Panc1 (cell line): ENCODE measurements around the gene ACMSD. TPM values are rescaled to one million over a fixed set of nuclear protein-coding genes. Genes with fewer than 3 reads are reported as not detected.

ENCODE experiments used
- ATAC-seq: fragments of 200-7000 bp; cut with Tn5 transposase; 2 replicates; pipeline ENCODE4 v1.9.1; 2020; ENCODE audit warnings: mild to moderate bottlenecking, moderate library complexity
- BruUV-seq: library from RNA; stranded (reverse); fragments of 400-500 nt; replicated peaks from 2 replicates; lab custom pipeline; 2021; lab: Mats Ljungman, UMichigan
- CTCF ChIA-PET: fragments of 300-600 bp; sonication (Branson Sonifier 250); formaldehyde crosslinking; loops from one replicate; lab custom pipeline; 2022; ENCODE audit warnings: antibody characterized with exemption; lab: Charles Lee
- POLR2A ChIA-PET: fragments of 300-600 bp; sonication (Branson Sonifier 250); formaldehyde crosslinking; loops from one replicate; lab custom pipeline; 2022; ENCODE audit warnings: antibody characterized with exemption; lab: Charles Lee
- DNase-seq: peaks from one replicate; pipeline ENCODE4 v3.0.0-alpha.2; 2010; ENCODE audit warnings: low read depth, low spot score
- H3K27ac ChIP-seq: 2 replicates; pipeline ENCODE4 v1.5.1; 2011; ENCODE audit warnings: mild to moderate bottlenecking, low read length, inconsistent platforms
- H3K27me3 ChIP-seq: fragments of 200-500 bp; sonication (Bioruptor generic); 2 replicates; pipeline ENCODE4 v1.6.0; 2014; ENCODE audit warnings: low read length, inconsistent platforms; ENCODE audit not compliant: control insufficient read depth, insufficient read depth
- H3K36me3 ChIP-seq: fragments of 200-500 bp; sonication (Bioruptor generic); 2 replicates; pipeline ENCODE4 v1.5.1; 2014; ENCODE audit warnings: inconsistent platforms, mild to moderate bottlenecking, low read length, moderate library complexity; ENCODE audit not compliant: control insufficient read depth, insufficient read depth
- H3K4me1 ChIP-seq: 2 replicates; pipeline ENCODE4 v1.5.1; 2011; ENCODE audit warnings: inconsistent platforms, mild to moderate bottlenecking, low read length, moderate library complexity; ENCODE audit not compliant: control insufficient read depth, insufficient read depth
- H3K4me3 ChIP-seq, 2 experiments: 2 replicates each; pipeline ENCODE4 v1.5.1; 2011 to 2012; ENCODE audit warnings: low read depth in 2 of 2, low read length in 2 of 2, mild to moderate bottlenecking in 2 of 2, inconsistent platforms in 1 of 2, moderate library complexity in 1 of 2
- H3K9me3 ChIP-seq: fragments of 200-500 bp; sonication (Bioruptor generic); 2 replicates; pipeline ENCODE4 v1.5.1; 2014; ENCODE audit warnings: low read depth, mild to moderate bottlenecking, inconsistent platforms, low read length, moderate library complexity; ENCODE audit not compliant: control insufficient read depth, insufficient read depth
- CTCF ChIP-seq: fragments of 450-650 bp; IDR thresholded peaks from 2 replicates; pipeline ENCODE4 v1.5.1; 2017; ENCODE audit warnings: mild to moderate bottlenecking
- POLR2AphosphoS5 ChIP-seq: IDR thresholded peaks from 2 replicates; pipeline ENCODE4 v1.6.1; 2012; ENCODE audit warnings: mild to moderate bottlenecking, low read depth, low read length, moderate library complexity
- REST ChIP-seq, 2 experiments: IDR thresholded peaks; 2 replicates each; pipeline ENCODE4 v1.6.1; 2011 to 2012; ENCODE audit warnings: low read depth in 2 of 2, control low read depth in 1 of 2, low read length in 1 of 2, mild to moderate bottlenecking in 1 of 2, moderate library complexity in 1 of 2; ENCODE audit not compliant: insufficient read depth in 1 of 2
- SIN3A ChIP-seq: IDR thresholded peaks from 2 replicates; pipeline ENCODE4 v1.6.1; 2012; ENCODE audit warnings: low read depth, mild to moderate bottlenecking, low read length, moderate library complexity, borderline replicate concordance; ENCODE audit not compliant: insufficient read depth
- TCF7L2 ChIP-seq: IDR thresholded peaks from 2 replicates; pipeline ENCODE4 v1.6.1; 2011; ENCODE audit warnings: mild to moderate bottlenecking, low read depth, low read length, inconsistent platforms
- in situ Hi-C: cut with HindIII; loops from 2 replicates; pipeline ENCODE4 v1.10.0; 2016; ENCODE audit warnings: low sequenced_read_pairs, low pct_unique_long_range_greater_than_20kb
- intact Hi-C: fragments of 100-400 bp; cut with micrococcal nuclease; formaldehyde crosslinking; loops from one replicate; pipeline ENCODE4 v1.10.0; 2022; ENCODE audit not compliant: unreplicated experiment
- total RNA-seq: library from RNA; stranded (reverse); gene quantifications from one replicate; pipeline ENCODE4 v1.2.1, GENCODE V29; 2021; ENCODE audit not compliant: unreplicated experiment

The ACMSD gene
- total RNA-seq, 1 experiment from 2014 or later: not detected

DNA sequence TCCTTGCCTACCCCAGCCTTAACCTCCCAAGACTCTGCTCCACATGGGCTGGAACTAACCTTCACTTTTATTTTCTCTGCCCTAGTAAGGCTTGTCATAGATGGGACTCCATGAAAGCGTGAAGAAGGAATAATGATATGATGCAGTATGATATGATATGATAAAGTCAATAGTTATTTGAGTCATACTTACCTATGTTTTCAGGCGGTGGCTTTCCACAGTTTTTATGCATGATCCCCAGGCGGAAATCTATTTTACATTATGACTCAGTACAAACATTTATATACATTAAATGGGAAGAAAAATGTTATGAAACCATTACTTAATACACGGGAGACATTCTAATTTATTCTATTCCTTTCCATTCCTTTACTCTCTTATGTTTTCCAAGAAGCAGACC lies 5.6 kb downstream of the ACMSD start:
- no peak for ATAC-seq
- no peaks in the 10 kb centered on the region for H3K4me1 ChIP-seq
- no peak for TF ChIP-seq POLR2AphosphoS5
- no peak for TF ChIP-seq SIN3A
- no peaks in the 10 kb centered on the region for H3K36me3 ChIP-seq
- DNase-seq: no peak
- intact Hi-C loops (no loop called here), in situ Hi-C loops (no loop called here)
- ChIA-PET CTCF (no interaction called here), POLR2A (no interaction called here)
- peaks cover 5% of the 10 kb centered on the region; the same call in 1 of the 2 replicates for H3K27me3 ChIP-seq
- H3K4me3 ChIP-seq: no peak overlapping the region
- no peak overlapping the region for H3K27ac ChIP-seq
- no TSS peak for BruUV-seq
- H3K9me3 ChIP-seq: no peaks in the 10 kb centered on the region

DNA sequence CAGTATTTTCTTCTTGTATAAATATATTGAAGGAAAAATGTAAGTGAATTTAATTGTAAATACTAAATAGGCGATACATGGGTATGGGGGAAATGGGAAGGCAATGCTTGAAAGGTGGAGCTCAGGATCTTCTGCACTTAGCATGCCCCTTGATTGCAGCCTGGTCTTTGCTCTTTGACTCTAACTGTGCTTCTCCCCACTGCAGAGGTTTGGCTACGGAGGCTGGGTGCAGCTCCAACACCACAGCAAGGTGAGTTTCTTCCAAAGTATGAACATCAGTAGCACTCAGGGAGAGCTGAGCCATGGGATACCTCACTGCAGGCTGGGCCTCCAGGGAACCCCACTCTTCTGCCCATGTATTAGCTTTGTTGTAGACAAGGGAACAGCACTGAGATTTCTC lies 6.6 kb downstream of the ACMSD start:
- DNase-seq: no peak
- H3K36me3 ChIP-seq: no peaks in the 10 kb centered on the region
- TF ChIP-seq SIN3A (no peak), TCF7L2 (no peak), REST (IDR thresholded peaks at IDR 0.05; ENCODE audit: insufficient read depth in 1 of 2, low read depth in 2 of 2, low read length in 1 of 2) (no peak), POLR2AphosphoS5 (no peak)
- H3K4me1 ChIP-seq: no peaks in the 10 kb centered on the region
- H3K27me3 ChIP-seq: no peaks in the 10 kb centered on the region
- ATAC-seq: no peak
- H3K4me3 ChIP-seq: no peak overlapping the region
- BruUV-seq: no TSS peak
- no peak overlapping the region for H3K27ac ChIP-seq
- in situ Hi-C loops (no loop called here), intact Hi-C loops (no loop called here)
- POLR2A ChIA-PET: interaction anchor here (0.7 kb wide), 1 partner anchor 41 kb away, joined by 5 read pairs; no protein-coding TSS in a partner anchor
- CTCF ChIA-PET: no interaction called here
- H3K9me3 ChIP-seq: no peaks in the 10 kb centered on the region

GRCh38 chr2:134845719-134846118 lies 7.3 kb downstream of the ACMSD start:
- TF ChIP-seq SIN3A (no peak), REST (IDR thresholded peaks at IDR 0.05; ENCODE audit: insufficient read depth in 1 of 2, low read depth in 2 of 2, low read length in 1 of 2) (no peak), CTCF (no peak), POLR2AphosphoS5 (no peak), TCF7L2 (no peak)
- no peak overlapping the region for H3K27ac ChIP-seq
- no peaks in the 10 kb centered on the region for H3K27me3 ChIP-seq
- no peaks in the 10 kb centered on the region for H3K9me3 ChIP-seq
- intact Hi-C loops: no loop called here
- ChIA-PET CTCF (no interaction called here), POLR2A (no interaction called here)
- DNase-seq (no peak), ATAC-seq (no peak)
- no peaks in the 10 kb centered on the region for H3K36me3 ChIP-seq
- no peak overlapping the region for H3K4me3 ChIP-seq
- BruUV-seq: no TSS peak
- in situ Hi-C loops: no loop called here
- no peaks in the 10 kb centered on the region for H3K4me1 ChIP-seq
